GM23338 (cell line): ENCODE data around the gene GLRX. TPM values are rescaled to one million over a fixed set of nuclear protein-coding genes. Genes with fewer than 3 reads are reported as not detected.

Experiments
- ATAC-seq: fragments of 200-7000 bp; cut with Tn5 transposase; 3 replicates; pipeline ENCODE4 v1.9.1; 2020
- DNase-seq: peaks from one replicate; pipeline ENCODE4 v3.0.0-alpha.2; 2015; ENCODE audit warnings: low spot score
- H2AFZ ChIP-seq: fragments of 200-600 bp; sonication (generic); 2 replicates; pipeline ENCODE4 v1.8.0; 2016; ENCODE audit warnings: antibody characterized with exemption, mild to moderate bottlenecking, moderate library complexity
- H3F3A ChIP-seq: fragments of 200-600 bp; sonication (generic); replicated peaks from 2 replicates; pipeline ENCODE4 v1.8.0; 2017; ENCODE audit warnings: antibody characterized with exemption, mixed run types, low read depth
- H3K27ac ChIP-seq: fragments of 200-600 bp; sonication (generic); 2 replicates; pipeline ENCODE4 v1.6.1; 2016; ENCODE audit warnings: low read depth
- H3K27me3 ChIP-seq: fragments of 200-600 bp; sonication (generic); 2 replicates; pipeline ENCODE4 v1.8.0; 2016; ENCODE audit warnings: mild to moderate bottlenecking, mixed run types, moderate library complexity; ENCODE audit not compliant: insufficient read depth
- H3K36me3 ChIP-seq: fragments of 200-600 bp; sonication (generic); 2 replicates; pipeline ENCODE4 v1.8.0; 2016; ENCODE audit warnings: mild to moderate bottlenecking; ENCODE audit not compliant: insufficient read depth
- H3K4me1 ChIP-seq: fragments of 200-600 bp; sonication (generic); 2 replicates; pipeline ENCODE4 v1.8.0; 2016; ENCODE audit warnings: mild to moderate bottlenecking, moderate library complexity; ENCODE audit not compliant: insufficient read depth
- H3K4me2 ChIP-seq: fragments of 200-600 bp; sonication (generic); 2 replicates; pipeline ENCODE4 v1.7.1; 2017; ENCODE audit warnings: mixed run types
- H3K4me3 ChIP-seq: fragments of 200-600 bp; sonication (generic); 2 replicates; pipeline ENCODE4 v1.6.1; 2016; ENCODE audit warnings: mixed run types
- H3K79me2 ChIP-seq: fragments of 200-600 bp; sonication (generic); replicated peaks from 2 replicates; pipeline ENCODE4 v1.8.0; 2017; ENCODE audit warnings: mild to moderate bottlenecking; ENCODE audit not compliant: insufficient read depth
- H3K9me2 ChIP-seq: fragments of 200-600 bp; sonication (generic); 2 replicates; pipeline ENCODE4 v1.8.0; 2017; ENCODE audit not compliant: insufficient read depth
- H4K20me1 ChIP-seq: fragments of 200-600 bp; sonication (generic); replicated peaks from 2 replicates; pipeline ENCODE4 v1.8.0; 2017; ENCODE audit warnings: mild to moderate bottlenecking; ENCODE audit not compliant: insufficient read depth
- H3K27ac Mint-ChIP-seq: 2 replicates; pipeline ENCODE4 v1.8.0; 2020; ENCODE audit warnings: inconsistent platforms, mild to moderate bottlenecking, moderate library complexity, mixed read lengths
- H3K27me3 Mint-ChIP-seq: 3 replicates; pipeline ENCODE4 v1.8.0; 2022; ENCODE audit warnings: low read depth, mild to moderate bottlenecking, moderate library complexity, mixed read lengths, inconsistent platforms; ENCODE audit not compliant: insufficient read depth, poor library complexity
- H3K36me3 Mint-ChIP-seq: 3 replicates; pipeline ENCODE4 v1.8.0; 2021; ENCODE audit warnings: low read depth, mild to moderate bottlenecking, inconsistent platforms, moderate library complexity, mixed read lengths
- H3K4me1 Mint-ChIP-seq: 3 replicates; pipeline ENCODE4 v1.8.0; 2020; ENCODE audit warnings: mild to moderate bottlenecking, inconsistent platforms, mixed read lengths
- H3K4me3 Mint-ChIP-seq: 3 replicates; pipeline ENCODE4 v1.8.0; 2021; ENCODE audit warnings: moderate library complexity, mild to moderate bottlenecking, inconsistent platforms, mixed read lengths
- H3K9me3 Mint-ChIP-seq: 3 replicates; pipeline ENCODE4 v1.8.0; 2020; ENCODE audit warnings: moderate library complexity, mild to moderate bottlenecking, inconsistent platforms, mixed read lengths
- CREB1 ChIP-seq: fragments of 250-450 bp; sonication (Bioruptor Pico); IDR thresholded peaks from 2 replicates; pipeline ENCODE4 v1.5.0; 2020; ENCODE audit warnings: low read depth, mild to moderate bottlenecking, moderate library complexity
- ETS1 ChIP-seq: IDR thresholded peaks from 2 replicates; pipeline ENCODE4 v1.6.1; 2016; ENCODE audit warnings: antibody characterized with exemption
- EZH2 ChIP-seq: fragments of 200-600 bp; sonication (generic); IDR thresholded peaks from one replicate; pipeline ENCODE4 v1.8.0; 2017; ENCODE audit warnings: antibody characterized with exemption, mild to moderate bottlenecking, low read depth; ENCODE audit not compliant: unreplicated experiment
- JUNB ChIP-seq: IDR thresholded peaks from one replicate; pipeline ENCODE4 v1.6.1; 2016; ENCODE audit warnings: antibody characterized with exemption; ENCODE audit not compliant: unreplicated experiment
- POLR2AphosphoS5 ChIP-seq: IDR thresholded peaks from 2 replicates; pipeline ENCODE4 v1.6.1; 2016; ENCODE audit warnings: antibody characterized with exemption, low read depth
- REST ChIP-seq: IDR thresholded peaks from one replicate; pipeline ENCODE4 v1.6.1; 2018; ENCODE audit warnings: antibody characterized with exemption; ENCODE audit not compliant: unreplicated experiment
- ZNF114 ChIP-seq: fragments of 250-450 bp; sonication (Bioruptor Pico); IDR thresholded peaks from 2 replicates; pipeline ENCODE4 v1.5.0; 2020; ENCODE audit warnings: mild to moderate bottlenecking, moderate library complexity
- ZNF331 ChIP-seq: fragments of 250-450 bp; sonication (Bioruptor Pico); IDR thresholded peaks from 2 replicates; pipeline ENCODE4 v1.5.0; 2020; ENCODE audit warnings: low read depth, mild to moderate bottlenecking, moderate library complexity
- polyA plus RNA-seq: library from polyadenylated mRNA; unstranded; fragments of >200 nt; fragmentation: Nextera tagmentation; extraction: Ambion mirVana; gene quantifications from 2 replicates; pipeline ENCODE4 v1.2.1, GENCODE V29; 2016
- total RNA-seq: library from RNA; depleted of rRNA; stranded (reverse); fragments of >200 nt; shearing (Covaris generic); gene quantifications from 2 replicates; pipeline ENCODE4 v1.2.3, GENCODE V29; 2014
- TF ChIP-seq, protein P1 (sequence below): fragments of 250-450 bp; sonication (Bioruptor Pico); IDR thresholded peaks from 2 replicates; pipeline ENCODE4 v1.5.0; 2020; ENCODE audit warnings: mild to moderate bottlenecking, moderate library complexity

Gene GLRX
- total and polyA plus RNA-seq, 2 experiments from 2014 or later, result 9.5 to 42.2 TPM

DNA sequence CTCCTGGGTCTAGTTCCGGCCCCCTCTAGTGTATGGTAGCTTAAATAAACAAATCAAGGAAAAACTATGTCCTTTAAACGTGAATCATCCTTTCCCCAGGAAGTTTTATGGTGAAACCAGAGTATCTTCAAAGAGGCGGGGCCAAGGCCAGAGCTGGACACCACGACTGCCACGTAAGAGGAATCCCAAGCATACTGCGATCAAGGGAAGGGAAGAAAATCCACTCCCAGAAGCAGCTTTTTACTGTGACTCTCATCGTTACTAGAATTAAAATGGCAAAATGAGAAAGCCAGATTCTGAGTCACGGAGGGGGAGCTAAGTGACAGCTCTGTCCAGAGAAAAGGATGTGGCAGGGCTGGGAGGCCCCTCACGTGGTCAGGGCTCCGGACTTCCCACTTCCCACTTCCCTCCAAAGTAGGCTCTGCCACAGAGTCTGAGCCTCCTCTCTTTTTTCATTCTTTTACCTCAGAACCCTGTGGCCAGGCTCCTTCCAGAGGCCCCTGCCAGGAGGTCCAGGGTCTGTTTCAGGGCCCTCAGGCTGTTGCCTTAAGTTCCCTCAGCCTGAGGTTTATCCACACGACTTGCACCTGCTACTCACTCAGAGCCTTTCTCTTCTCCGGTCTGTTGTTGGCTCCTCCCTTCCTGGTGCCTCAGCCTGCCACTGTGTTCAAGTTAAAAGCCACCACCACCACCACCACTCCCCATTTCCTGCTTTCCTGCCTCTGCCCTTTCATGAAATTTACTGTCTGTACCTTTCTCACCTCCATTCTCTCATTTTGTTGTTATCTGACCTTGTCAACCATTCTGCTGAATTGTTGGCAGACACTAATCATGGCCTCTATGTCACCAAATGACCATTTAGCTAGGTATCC is 1.4 kb upstream of the GLRX start:
- no peak overlapping the region for H3K4me3 ChIP-seq
- no peaks in the 10 kb centered on the region for H3K27me3 ChIP-seq
- H3K4me2 ChIP-seq, result peak overlapping the region; percentile 84; the same call in 1 of the 2 replicates
- Mint-ChIP-seq H3K36me3 (no peaks in the 10 kb centered on the region), H3K4me1 (peaks cover 29% of the 10 kb centered on the region), H3K27ac (no peak overlapping the region; the same call in 1 of the 2 replicates), H3K27me3 (peaks cover 6% of the 10 kb centered on the region), H3K9me3 (no peaks in the 10 kb centered on the region), H3K4me3 (peak overlapping the region; percentile 12; the same call in 1 of the 3 replicates)
- peak overlapping the region; percentile 97 for H2AFZ ChIP-seq
- no peaks in the 10 kb centered on the region for H3K36me3 ChIP-seq
- 0 out of 2 replicates have a peak, but pooled peaks cover 2% of the 10 kb centered on the region for H3K79me2 ChIP-seq
- no peak for ATAC-seq
- H3K4me1 ChIP-seq, result peaks cover 21% of the 10 kb centered on the region
- peak; percentile 24 for DNase-seq
- H3K27ac ChIP-seq, result no peak overlapping the region
- no peak for TF ChIP-seq JUNB
- no peak for TF ChIP-seq REST
- no peaks in the 10 kb centered on the region for H4K20me1 ChIP-seq
- H3K9me2 ChIP-seq, result no peaks in the 10 kb centered on the region
- no peaks in the 10 kb centered on the region for H3F3A ChIP-seq

DNA sequence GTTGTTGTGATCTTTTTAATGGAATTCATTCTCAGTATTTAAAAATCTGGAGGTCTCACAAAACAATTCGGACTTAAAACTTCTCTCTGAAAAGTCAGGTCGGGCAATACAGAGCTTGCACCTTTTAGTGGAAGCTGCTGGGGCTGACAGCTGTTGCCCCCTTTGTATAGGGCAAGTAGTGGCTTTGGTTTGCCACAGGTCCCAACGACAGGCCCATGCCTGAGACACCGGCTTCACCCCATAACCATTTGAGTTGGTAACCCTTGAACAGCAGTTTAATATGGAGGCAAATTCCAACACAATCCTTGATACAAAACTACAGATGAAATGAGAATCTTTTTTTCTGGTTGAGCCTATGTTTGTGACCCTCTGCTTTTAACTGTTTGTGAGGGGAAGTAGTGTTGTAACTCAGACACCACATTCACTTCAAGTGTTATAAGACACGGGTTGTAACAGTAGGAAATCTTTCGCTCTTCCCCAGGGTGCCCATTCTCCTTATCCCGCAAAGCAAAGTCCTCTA is 752 bp upstream of the GLRX start:
- Mint-ChIP-seq H3K36me3 (no peaks in the 10 kb centered on the region), H3K4me3 (peak overlapping the region; percentile 94; the same call in 1 of the 3 replicates), H3K9me3 (no peaks in the 10 kb centered on the region), H3K27me3 (peaks cover 6% of the 10 kb centered on the region), H3K27ac (peak overlapping the region; percentile 47; the same call in 1 of the 2 replicates), H3K4me1 (peaks cover 35% of the 10 kb centered on the region)
- Histone ChIP-seq H3K27me3 (no peaks in the 10 kb centered on the region), H3K4me2 (peak overlapping the region; percentile 84), H3K9me2 (no peaks in the 10 kb centered on the region), H2AFZ (peak overlapping the region; percentile 97), H3F3A (no peaks in the 10 kb centered on the region), H3K4me1 (peaks cover 21% of the 10 kb centered on the region), H3K36me3 (no peaks in the 10 kb centered on the region), H4K20me1 (no peaks in the 10 kb centered on the region), H3K79me2 (0 out of 2 replicates have a peak, but pooled peaks cover 3% of the 10 kb centered on the region), H3K4me3 (peak overlapping the region; percentile 77; the same call in 1 of the 2 replicates), H3K27ac (no peak overlapping the region)
- no peak for DNase-seq
- peak; percentile 20 for ATAC-seq
- TF ChIP-seq EZH2, result no peak
- no peak for TF ChIP-seq POLR2AphosphoS5
- no peak for TF ChIP-seq CREB1 (CRISPR knock-in tag)
- TF ChIP-seq JUNB, result no peak
- no peak for TF ChIP-seq ZNF331 (CRISPR knock-in tag)
- no peak for TF ChIP-seq ZNF114 (CRISPR knock-in tag)
- TF ChIP-seq, protein P1, sequence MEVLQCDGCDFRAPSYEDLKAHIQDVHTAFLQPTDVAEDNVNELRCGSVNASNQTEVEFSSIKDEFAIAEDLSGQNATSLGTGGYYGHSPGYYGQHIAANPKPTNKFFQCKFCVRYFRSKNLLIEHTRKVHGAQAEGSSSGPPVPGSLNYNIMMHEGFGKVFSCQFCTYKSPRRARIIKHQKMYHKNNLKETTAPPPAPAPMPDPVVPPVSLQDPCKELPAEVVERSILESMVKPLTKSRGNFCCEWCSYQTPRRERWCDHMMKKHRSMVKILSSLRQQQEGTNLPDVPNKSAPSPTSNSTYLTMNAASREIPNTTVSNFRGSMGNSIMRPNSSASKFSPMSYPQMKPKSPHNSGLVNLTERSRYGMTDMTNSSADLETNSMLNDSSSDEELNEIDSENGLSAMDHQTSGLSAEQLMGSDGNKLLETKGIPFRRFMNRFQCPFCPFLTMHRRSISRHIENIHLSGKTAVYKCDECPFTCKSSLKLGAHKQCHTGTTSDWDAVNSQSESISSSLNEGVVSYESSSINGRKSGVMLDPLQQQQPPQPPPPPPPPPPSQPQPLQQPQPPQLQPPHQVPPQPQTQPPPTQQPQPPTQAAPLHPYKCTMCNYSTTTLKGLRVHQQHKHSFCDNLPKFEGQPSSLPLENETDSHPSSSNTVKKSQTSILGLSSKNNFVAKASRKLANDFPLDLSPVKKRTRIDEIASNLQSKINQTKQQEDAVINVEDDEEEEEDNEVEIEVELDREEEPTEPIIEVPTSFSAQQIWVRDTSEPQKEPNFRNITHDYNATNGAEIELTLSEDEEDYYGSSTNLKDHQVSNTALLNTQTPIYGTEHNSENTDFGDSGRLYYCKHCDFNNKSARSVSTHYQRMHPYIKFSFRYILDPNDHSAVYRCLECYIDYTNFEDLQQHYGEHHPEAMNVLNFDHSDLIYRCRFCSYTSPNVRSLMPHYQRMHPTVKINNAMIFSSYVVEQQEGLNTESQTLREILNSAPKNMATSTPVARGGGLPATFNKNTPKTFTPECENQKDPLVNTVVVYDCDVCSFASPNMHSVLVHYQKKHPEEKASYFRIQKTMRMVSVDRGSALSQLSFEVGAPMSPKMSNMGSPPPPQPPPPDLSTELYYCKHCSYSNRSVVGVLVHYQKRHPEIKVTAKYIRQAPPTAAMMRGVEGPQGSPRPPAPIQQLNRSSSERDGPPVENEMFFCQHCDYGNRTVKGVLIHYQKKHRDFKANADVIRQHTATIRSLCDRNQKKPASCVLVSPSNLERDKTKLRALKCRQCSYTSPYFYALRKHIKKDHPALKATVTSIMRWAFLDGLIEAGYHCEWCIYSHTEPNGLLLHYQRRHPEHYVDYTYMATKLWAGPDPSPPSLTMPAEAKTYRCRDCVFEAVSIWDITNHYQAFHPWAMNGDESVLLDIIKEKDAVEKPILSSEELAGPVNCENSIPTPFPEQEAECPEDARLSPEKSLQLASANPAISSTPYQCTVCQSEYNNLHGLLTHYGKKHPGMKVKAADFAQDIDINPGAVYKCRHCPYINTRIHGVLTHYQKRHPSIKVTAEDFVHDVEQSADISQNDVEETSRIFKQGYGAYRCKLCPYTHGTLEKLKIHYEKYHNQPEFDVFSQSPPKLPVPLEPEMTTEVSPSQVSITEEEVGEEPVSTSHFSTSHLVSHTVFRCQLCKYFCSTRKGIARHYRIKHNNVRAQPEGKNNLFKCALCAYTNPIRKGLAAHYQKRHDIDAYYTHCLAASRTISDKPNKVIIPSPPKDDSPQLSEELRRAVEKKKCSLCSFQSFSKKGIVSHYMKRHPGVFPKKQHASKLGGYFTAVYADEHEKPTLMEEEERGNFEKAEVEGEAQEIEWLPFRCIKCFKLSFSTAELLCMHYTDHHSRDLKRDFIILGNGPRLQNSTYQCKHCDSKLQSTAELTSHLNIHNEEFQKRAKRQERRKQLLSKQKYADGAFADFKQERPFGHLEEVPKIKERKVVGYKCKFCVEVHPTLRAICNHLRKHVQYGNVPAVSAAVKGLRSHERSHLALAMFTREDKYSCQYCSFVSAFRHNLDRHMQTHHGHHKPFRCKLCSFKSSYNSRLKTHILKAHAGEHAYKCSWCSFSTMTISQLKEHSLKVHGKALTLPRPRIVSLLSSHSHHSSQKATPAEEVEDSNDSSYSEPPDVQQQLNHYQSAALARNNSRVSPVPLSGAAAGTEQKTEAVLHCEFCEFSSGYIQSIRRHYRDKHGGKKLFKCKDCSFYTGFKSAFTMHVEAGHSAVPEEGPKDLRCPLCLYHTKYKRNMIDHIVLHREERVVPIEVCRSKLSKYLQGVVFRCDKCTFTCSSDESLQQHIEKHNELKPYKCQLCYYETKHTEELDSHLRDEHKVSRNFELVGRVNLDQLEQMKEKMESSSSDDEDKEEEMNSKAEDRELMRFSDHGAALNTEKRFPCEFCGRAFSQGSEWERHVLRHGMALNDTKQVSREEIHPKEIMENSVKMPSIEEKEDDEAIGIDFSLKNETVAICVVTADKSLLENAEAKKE (CRISPR knock-in tag), result no peak
- TF ChIP-seq ETS1, result no peak
